Type B pancreatic cell (in vitro differentiated cells): ENCODE results near the gene TGFA. TPM values are rescaled to one million over a fixed set of nuclear protein-coding genes. Genes with fewer than 3 reads are reported as not detected.

Source experiments
- DNase-seq: peaks from one replicate; pipeline ENCODE4 v3.0.0; 2021; ENCODE audit warnings: mixed read lengths; ENCODE audit not compliant: unreplicated experiment; ENCODE audit errors: extremely low spot score
- H3K27ac Mint-ChIP-seq: 2 replicates; pipeline ENCODE4 v1.8.0; 2021; ENCODE audit warnings: mild to moderate bottlenecking, mixed read lengths
- H3K27me3 Mint-ChIP-seq: 2 replicates; pipeline ENCODE4 v1.8.0; 2021; ENCODE audit warnings: mixed read lengths
- H3K36me3 Mint-ChIP-seq: 2 replicates; pipeline ENCODE4 v1.8.0; 2021; ENCODE audit warnings: mixed read lengths
- H3K4me1 Mint-ChIP-seq: one replicate; pipeline ENCODE4 v1.8.0; 2021; ENCODE audit warnings: mixed read lengths; ENCODE audit not compliant: unreplicated experiment
- H3K4me3 Mint-ChIP-seq: 2 replicates; pipeline ENCODE4 v1.8.0; 2021; ENCODE audit warnings: mild to moderate bottlenecking, mixed read lengths
- H3K9me3 Mint-ChIP-seq: 2 replicates; pipeline ENCODE4 v1.8.0; 2021; ENCODE audit warnings: mixed read lengths
- total RNA-seq: library from RNA; stranded (reverse); gene quantifications from 2 replicates; pipeline ENCODE4 v1.2.1, GENCODE V29; 2021; ENCODE audit warnings: low replicate concordance
- TF ChIP-seq, protein P1 (sequence below): fragments of 200-600 bp; sonication (generic); conservative IDR thresholded peaks from 2 replicates; pipeline ENCODE4 v1.5.0; 2021; ENCODE audit warnings: antibody characterized with exemption, mild to moderate bottlenecking

The TGFA gene
- total RNA-seq, 1 donor from 2014 or later: 6.8 TPM

DNA sequence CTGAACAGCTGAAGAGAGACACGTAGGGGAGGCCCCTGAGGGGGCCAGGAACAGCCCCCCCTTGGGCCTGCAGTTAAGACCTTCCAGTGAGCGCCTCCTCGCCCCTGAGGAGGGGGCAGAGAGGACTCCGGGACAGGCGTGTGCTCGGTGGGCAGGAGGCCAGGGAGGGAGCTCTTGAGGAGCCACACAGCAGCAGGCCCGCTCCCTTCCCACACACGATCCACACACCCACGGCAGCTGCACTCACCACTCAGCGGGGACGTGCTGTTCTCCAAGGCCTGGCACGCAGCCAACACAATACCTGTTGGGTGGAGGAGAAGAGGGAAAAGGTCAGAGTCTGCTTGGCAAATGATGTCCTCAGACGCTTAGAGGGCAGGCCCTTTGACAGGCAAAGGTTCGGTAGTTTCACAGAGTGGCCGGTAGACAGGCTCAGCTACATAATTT is 39.0 kb downstream of the TGFA start:
- no peaks in the 10 kb centered on the region for H3K9me3 Mint-ChIP-seq
- DNase-seq: no peak
- H3K36me3 Mint-ChIP-seq: no peaks in the 10 kb centered on the region
- TF ChIP-seq, protein P1, sequence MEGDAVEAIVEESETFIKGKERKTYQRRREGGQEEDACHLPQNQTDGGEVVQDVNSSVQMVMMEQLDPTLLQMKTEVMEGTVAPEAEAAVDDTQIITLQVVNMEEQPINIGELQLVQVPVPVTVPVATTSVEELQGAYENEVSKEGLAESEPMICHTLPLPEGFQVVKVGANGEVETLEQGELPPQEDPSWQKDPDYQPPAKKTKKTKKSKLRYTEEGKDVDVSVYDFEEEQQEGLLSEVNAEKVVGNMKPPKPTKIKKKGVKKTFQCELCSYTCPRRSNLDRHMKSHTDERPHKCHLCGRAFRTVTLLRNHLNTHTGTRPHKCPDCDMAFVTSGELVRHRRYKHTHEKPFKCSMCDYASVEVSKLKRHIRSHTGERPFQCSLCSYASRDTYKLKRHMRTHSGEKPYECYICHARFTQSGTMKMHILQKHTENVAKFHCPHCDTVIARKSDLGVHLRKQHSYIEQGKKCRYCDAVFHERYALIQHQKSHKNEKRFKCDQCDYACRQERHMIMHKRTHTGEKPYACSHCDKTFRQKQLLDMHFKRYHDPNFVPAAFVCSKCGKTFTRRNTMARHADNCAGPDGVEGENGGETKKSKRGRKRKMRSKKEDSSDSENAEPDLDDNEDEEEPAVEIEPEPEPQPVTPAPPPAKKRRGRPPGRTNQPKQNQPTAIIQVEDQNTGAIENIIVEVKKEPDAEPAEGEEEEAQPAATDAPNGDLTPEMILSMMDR: no peak
- peaks cover 26% of the 10 kb centered on the region for H3K4me1 Mint-ChIP-seq
- H3K27me3 Mint-ChIP-seq: no peaks in the 10 kb centered on the region
- no peak overlapping the region for H3K4me3 Mint-ChIP-seq
- no peak overlapping the region for H3K27ac Mint-ChIP-seq

GRCh38 chr2:70513738-70514137 is 39.9 kb downstream of the TGFA start:
- Mint-ChIP-seq H3K4me3 (no peak overlapping the region), H3K9me3 (no peaks in the 10 kb centered on the region), H3K4me1 (peaks cover 32% of the 10 kb centered on the region), H3K36me3 (no peaks in the 10 kb centered on the region), H3K27ac (no peak overlapping the region), H3K27me3 (no peaks in the 10 kb centered on the region)
- TF ChIP-seq, protein P1: no peak
- no peak for DNase-seq

DNA sequence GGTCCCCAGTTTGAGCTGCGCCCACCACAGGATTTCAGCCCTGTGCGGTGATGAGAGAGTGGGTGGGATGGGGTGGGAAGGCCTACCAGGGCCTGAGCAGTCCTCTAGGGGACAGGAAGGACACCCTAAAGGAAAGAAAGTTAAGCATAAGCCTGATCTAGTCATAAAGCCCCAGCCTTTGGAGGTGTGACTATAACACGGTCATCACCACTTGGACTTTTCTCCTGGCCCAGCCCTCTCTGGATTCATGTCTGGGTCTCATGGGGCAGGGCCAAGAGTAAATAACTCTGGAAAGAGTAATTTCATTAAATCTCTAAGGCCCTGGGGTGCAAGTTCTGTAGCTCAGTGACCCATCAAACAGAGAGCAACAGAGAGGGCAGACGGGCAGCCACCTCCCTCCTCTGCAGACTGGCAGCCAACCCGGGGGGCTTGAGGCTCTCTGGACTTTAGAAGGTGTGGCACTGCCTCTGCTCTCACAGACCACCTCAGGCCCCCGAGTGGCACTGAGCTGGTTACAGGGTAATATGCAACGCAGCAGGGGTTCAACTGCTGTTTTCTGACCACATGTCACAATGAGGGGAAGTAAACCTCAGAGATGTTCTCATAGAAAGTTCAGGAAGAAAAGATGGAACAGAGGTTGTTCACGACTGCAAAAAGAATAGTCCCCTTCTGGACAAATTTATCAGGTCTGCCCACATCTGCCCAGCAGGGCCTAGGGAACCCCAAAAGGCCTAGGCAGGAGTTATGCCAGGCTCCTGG is 41.5 kb downstream of the TGFA start:
- TF ChIP-seq, protein P1: no peak
- H3K4me1 Mint-ChIP-seq: peaks cover 32% of the 10 kb centered on the region
- H3K9me3 Mint-ChIP-seq: no peaks in the 10 kb centered on the region
- no peak for DNase-seq
- H3K27ac Mint-ChIP-seq: no peak overlapping the region
- H3K27me3 Mint-ChIP-seq: no peaks in the 10 kb centered on the region
- no peaks in the 10 kb centered on the region for H3K36me3 Mint-ChIP-seq
- no peak overlapping the region for H3K4me3 Mint-ChIP-seq

DNA sequence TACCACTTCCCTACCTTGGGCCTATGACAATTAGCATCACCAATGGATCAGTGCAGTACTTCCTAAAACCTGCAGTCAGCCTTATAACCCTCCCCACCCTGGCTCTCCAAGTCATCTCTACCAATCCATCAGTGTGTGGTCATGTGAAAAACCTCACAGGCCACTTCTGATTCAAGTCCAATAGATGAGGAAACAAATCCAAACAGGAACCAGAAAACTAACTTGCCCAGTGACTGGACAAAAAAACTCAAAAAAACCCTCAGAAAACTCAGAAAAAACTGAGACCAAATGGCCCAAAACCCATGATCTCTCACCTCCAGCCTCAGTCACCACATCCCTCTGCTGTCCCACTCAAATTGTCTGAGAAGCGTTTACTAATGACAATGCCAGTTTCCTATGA is 43.3 kb downstream of the TGFA start:
- Mint-ChIP-seq H3K27me3 (no peaks in the 10 kb centered on the region), H3K27ac (peak overlapping the region; percentile 43), H3K36me3 (no peaks in the 10 kb centered on the region)

GRCh38 chr2:70509565-70509964 is 44.1 kb downstream of the TGFA start:
- Mint-ChIP-seq H3K27me3 (no peaks in the 10 kb centered on the region), H3K4me1 (peaks cover 21% of the 10 kb centered on the region)
- TF ChIP-seq, protein P1: no peak

More for the DNA sequence above, 43.3 kb downstream of the TGFA start:
- TF ChIP-seq, protein P1: no peak
- H3K4me1 Mint-ChIP-seq: peaks cover 24% of the 10 kb centered on the region
- no peak for DNase-seq
- no peak overlapping the region for H3K4me3 Mint-ChIP-seq
- H3K9me3 Mint-ChIP-seq: no peaks in the 10 kb centered on the region

More at GRCh38 chr2:70509565-70509964, 44.1 kb downstream of the TGFA start:
- peak overlapping the region; percentile 86 for H3K27ac Mint-ChIP-seq
- no peaks in the 10 kb centered on the region for H3K9me3 Mint-ChIP-seq
- DNase-seq: peak; percentile 56
- no peaks in the 10 kb centered on the region for H3K36me3 Mint-ChIP-seq
- H3K4me3 Mint-ChIP-seq: peak overlapping the region; percentile 45
